HepG2 (cell line): ENCODE measurements around the gene STK24.
"Not testable (repeated sequence)": the region's sequence is repeated elsewhere in the genome, so short reads cannot be mapped to it uniquely, and the experiment has no call there.

ENCODE experiments used
- FOSL2 ChIP-seq: sonication (generic); formaldehyde crosslinking; IDR thresholded peaks from 2 replicates; pipeline ENCODE4 v1.4.0; 2020; ENCODE audit warnings: missing genetic modification reagents
- GATAD2A ChIP-seq: IDR thresholded peaks from 2 replicates; pipeline ENCODE4 v1.6.1; 2016
- GLI4 ChIP-seq: sonication (generic); formaldehyde crosslinking; IDR thresholded peaks from 2 replicates; pipeline ENCODE4 v1.5.1; 2020; ENCODE audit warnings: missing genetic modification reagents, mild to moderate bottlenecking, moderate library complexity, borderline replicate concordance
- JUNB ChIP-seq: sonication (generic); formaldehyde crosslinking; IDR thresholded peaks from 2 replicates; pipeline ENCODE4 v1.8.0; 2022; ENCODE audit warnings: missing genetic modification reagents, mild to moderate bottlenecking, borderline replicate concordance
- NFYC ChIP-seq: IDR thresholded peaks from 2 replicates; pipeline ENCODE4 v1.6.1; 2016; ENCODE audit warnings: missing genetic modification reagents, missing compliant biosample characterization
- PCBP2 ChIP-seq: fragments of 200-400 bp; formaldehyde crosslinking; optimal IDR thresholded peaks from 2 replicates; pipeline ENCODE3; 2018; ENCODE audit warnings: low read length, low read depth; ENCODE audit not compliant: poor library complexity, severe bottlenecking
- POLR2A ChIP-seq, 2 experiments: IDR thresholded peaks; 2 replicates each; pipeline ENCODE4 v1.6.1; 2011; ENCODE audit warnings: low read depth in 2 of 2, low read length in 2 of 2, mild to moderate bottlenecking in 1 of 2, moderate library complexity in 1 of 2; ENCODE audit not compliant: insufficient read depth in 1 of 2
- SP1 ChIP-seq, 2 experiments: fragments of 450-650 bp in 1 of 2; sonication (generic) in 1 of 2; formaldehyde crosslinking in 1 of 2; IDR thresholded peaks; 2 replicates each; pipeline versions ENCODE4 v1.4.0 to v1.6.1; 2016 to 2020; ENCODE audit warnings: missing genetic modification reagents in 1 of 2
- SP2 ChIP-seq: sonication (generic); formaldehyde crosslinking; IDR thresholded peaks from 2 replicates; pipeline ENCODE4 v1.5.1; 2020; ENCODE audit warnings: mild to moderate bottlenecking, missing genetic modification reagents
- ZKSCAN8 ChIP-seq: IDR thresholded peaks from 2 replicates; pipeline ENCODE4 v1.6.1; 2016; ENCODE audit warnings: borderline replicate concordance, missing genetic modification reagents, missing compliant biosample characterization
- ZNF839 ChIP-seq: sonication (generic); formaldehyde crosslinking; IDR thresholded peaks from 2 replicates; pipeline ENCODE4 v1.4.0; 2020; ENCODE audit warnings: missing genetic modification reagents, mild to moderate bottlenecking, borderline replicate concordance
- TF ChIP-seq, protein P1 (sequence below): sonication (generic); formaldehyde crosslinking; IDR thresholded peaks from 2 replicates; pipeline ENCODE4 v1.5.0; 2020; ENCODE audit warnings: mild to moderate bottlenecking, missing genetic modification reagents, moderate library complexity
- TF ChIP-seq, protein P2 (sequence below): sonication (generic); formaldehyde crosslinking; IDR thresholded peaks from 2 replicates; pipeline ENCODE4 v1.4.0; 2020; ENCODE audit warnings: missing genetic modification reagents

DNA sequence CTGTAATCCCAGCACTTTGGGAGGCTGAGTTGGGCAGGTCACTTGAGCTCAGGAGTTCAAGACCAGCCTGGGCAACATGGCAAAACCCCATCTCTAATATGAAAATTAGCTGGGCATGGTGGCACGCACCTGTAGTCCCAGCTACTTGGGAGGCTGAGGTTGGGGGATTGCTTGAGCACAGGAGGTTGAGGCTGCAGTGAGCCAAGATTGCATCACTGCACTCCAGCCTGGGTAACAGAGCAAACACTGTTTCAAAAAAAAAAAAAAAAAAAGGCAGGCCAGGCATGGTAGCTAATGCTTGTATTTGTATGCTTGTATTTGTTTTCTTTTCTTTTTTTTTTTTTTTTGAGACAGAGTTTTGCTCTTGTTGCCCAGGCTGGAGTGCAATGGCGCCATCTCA lies 38.7 kb upstream of the STK24 start:
- not testable (repeated sequence) for TF ChIP-seq NFYC (CRISPR knock-in tag); JUNB (CRISPR knock-in tag); POLR2A (IDR thresholded peaks at IDR 0.05; ENCODE audit: insufficient read depth in 1 of 2, low read depth in 2 of 2, low read length in 2 of 2); SP1 (IDR thresholded peaks at IDR 0.05); SP1 (CRISPR knock-in tag; IDR thresholded peaks at IDR 0.05); GATAD2A (CRISPR knock-in tag); ZNF839 (CRISPR knock-in tag); ZKSCAN8 (CRISPR knock-in tag); GLI4 (CRISPR knock-in tag); SP2 (CRISPR knock-in tag); PCBP2; FOSL2
- TF ChIP-seq, protein P1, sequence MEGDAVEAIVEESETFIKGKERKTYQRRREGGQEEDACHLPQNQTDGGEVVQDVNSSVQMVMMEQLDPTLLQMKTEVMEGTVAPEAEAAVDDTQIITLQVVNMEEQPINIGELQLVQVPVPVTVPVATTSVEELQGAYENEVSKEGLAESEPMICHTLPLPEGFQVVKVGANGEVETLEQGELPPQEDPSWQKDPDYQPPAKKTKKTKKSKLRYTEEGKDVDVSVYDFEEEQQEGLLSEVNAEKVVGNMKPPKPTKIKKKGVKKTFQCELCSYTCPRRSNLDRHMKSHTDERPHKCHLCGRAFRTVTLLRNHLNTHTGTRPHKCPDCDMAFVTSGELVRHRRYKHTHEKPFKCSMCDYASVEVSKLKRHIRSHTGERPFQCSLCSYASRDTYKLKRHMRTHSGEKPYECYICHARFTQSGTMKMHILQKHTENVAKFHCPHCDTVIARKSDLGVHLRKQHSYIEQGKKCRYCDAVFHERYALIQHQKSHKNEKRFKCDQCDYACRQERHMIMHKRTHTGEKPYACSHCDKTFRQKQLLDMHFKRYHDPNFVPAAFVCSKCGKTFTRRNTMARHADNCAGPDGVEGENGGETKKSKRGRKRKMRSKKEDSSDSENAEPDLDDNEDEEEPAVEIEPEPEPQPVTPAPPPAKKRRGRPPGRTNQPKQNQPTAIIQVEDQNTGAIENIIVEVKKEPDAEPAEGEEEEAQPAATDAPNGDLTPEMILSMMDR (CRISPR knock-in tag) = not testable (repeated sequence)
- TF ChIP-seq, protein P2, sequence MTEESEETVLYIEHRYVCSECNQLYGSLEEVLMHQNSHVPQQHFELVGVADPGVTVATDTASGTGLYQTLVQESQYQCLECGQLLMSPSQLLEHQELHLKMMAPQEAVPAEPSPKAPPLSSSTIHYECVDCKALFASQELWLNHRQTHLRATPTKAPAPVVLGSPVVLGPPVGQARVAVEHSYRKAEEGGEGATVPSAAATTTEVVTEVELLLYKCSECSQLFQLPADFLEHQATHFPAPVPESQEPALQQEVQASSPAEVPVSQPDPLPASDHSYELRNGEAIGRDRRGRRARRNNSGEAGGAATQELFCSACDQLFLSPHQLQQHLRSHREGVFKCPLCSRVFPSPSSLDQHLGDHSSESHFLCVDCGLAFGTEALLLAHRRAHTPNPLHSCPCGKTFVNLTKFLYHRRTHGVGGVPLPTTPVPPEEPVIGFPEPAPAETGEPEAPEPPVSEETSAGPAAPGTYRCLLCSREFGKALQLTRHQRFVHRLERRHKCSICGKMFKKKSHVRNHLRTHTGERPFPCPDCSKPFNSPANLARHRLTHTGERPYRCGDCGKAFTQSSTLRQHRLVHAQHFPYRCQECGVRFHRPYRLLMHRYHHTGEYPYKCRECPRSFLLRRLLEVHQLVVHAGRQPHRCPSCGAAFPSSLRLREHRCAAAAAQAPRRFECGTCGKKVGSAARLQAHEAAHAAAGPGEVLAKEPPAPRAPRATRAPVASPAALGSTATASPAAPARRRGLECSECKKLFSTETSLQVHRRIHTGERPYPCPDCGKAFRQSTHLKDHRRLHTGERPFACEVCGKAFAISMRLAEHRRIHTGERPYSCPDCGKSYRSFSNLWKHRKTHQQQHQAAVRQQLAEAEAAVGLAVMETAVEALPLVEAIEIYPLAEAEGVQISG = not testable (repeated sequence)
